NCI-H2107 (cell line): Measurements from ENCODE around the gene IKZF2.
A peak's percentile ranks its signal among the peaks of the same experiment; 100 is the strongest.

Source experiments
- DNase-seq: peaks from one replicate; lab custom pipeline; 2025; lab: John Stamatoyannopoulos, UW

The IKZF2 gene

DNA sequence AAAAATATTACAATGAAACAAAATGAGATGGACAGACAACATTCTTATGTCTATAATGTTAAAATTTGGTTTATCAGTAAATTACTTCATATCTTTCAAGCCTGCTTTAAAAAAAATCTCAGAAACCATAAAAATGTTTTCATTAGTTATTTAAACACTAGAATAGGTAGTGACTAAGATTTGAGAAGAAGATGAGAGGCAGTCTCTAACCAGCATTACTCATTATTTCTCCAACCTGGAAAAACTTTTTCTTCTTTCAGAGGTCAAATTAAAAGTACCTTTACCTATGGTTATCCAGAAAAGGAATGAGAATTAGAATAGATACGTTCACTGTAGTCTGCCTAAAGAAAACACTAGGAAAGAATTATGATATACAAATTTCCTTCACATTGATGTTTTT lies 50.3 kb downstream of the IKZF2 start:
- DNase-seq: no peak

GRCh38 chr2:213098612-213099011 lies 52.8 kb downstream of the IKZF2 start:
- no peak for DNase-seq

DNA sequence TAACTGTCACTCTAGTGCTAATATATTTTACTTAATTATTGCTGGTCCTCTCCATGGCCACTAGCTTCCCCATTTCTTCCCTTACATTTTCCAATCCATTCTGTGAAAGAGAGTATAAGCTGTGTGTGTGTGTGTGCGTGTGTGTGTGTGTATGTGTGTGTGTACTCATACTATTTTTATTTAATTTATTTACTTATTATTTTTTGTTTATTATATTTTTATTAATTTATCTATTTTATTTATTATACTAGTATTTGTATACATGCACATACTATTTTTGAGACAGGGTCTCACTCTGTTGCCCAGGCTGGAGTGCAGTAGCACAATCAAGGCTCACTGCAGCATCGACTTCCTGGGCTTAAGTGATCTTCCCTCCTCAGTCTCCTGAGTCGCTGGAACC lies 59.6 kb downstream of the IKZF2 start:
- no peak for DNase-seq

DNA sequence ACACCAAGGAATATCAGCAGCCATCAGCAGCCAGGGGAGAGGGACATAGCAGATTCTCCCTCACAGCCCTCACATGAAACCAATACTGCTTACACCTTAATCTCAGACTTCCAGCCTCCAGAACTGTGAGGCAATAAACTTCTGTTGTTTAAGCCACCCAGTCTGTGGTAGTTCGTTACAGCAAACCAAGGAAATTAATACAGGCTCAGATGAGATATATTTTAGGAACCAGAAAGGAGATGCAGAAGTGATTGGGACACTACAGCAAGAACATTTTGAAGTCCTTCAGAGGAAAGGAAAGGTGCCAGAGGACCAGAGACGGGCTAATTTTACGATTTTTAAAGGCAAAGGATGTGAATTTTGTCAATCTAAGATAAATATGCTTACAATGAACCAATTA lies 60.6 kb downstream of the IKZF2 start:
- no peak for DNase-seq

GRCh38 chr2:213089438-213089837 lies 62.0 kb downstream of the IKZF2 start:
- no peak for DNase-seq

GRCh38 chr2:213087040-213087439 lies 64.4 kb downstream of the IKZF2 start:
- no peak for DNase-seq

DNA sequence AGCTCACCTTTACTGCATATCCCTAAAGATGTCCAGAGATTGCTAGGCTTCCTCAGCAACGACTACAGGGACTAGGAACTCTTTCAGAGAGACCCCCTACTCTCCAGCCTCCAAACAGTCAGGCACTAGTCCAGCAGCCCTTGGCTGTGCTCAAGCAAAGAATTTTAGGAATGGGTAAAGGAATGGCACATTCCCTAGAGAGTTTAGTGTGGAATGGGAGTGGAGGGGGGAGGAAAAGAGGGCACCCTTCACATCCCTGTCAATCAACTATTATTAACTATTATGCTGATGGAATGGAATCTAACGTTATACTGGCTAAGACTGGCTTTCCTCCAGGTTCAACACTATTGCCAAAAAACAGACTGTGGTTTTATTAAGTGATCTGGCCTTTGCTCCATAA lies 64.8 kb downstream of the IKZF2 start:
- no peak for DNase-seq

GRCh38 chr2:213086050-213086449 lies 65.4 kb downstream of the IKZF2 start:
- DNase-seq: no peak

DNA sequence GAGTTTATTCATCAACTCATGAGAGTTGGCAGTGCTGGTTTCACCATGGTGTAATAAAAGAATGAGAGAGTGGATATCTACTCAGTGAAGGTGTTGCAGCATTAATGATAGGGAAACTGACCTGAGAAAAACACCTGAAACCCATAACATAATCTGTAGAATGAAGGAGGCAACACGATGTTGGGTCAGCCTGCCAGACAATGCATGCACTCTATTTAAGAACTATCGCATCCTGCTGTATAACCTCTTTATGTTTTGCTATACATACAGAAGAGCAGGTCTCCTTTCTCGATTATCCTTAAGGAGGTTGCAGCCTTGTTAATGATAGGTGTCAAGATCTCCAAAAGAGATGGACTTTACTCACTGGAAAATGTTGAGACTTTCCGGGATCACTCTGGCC lies 65.9 kb downstream of the IKZF2 start:
- no peak for DNase-seq

DNA sequence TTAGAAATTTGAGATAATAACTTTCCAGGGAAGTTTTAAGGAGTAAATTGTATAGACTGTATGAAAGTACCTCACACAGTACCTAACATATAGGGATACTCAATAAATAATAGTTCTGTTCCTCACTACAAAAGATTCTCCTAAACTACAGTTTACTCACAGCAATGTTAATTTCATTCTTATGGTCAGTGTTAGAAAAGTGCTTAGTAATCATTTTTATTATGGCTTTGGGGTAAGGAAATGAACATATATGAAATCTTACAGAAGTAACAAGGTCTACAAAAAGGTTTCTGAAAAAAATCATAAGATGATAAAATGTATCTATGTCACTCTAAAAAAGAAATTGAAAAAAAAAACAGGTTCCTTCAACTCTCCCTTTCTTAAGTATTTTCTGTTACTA lies 67.2 kb downstream of the IKZF2 start:
- DNase-seq: no peak

- DNase-seq: no peak
Observed at GRCh38 chr2:213080969-213081617, 70.3 kb downstream of the IKZF2 start.

DNA sequence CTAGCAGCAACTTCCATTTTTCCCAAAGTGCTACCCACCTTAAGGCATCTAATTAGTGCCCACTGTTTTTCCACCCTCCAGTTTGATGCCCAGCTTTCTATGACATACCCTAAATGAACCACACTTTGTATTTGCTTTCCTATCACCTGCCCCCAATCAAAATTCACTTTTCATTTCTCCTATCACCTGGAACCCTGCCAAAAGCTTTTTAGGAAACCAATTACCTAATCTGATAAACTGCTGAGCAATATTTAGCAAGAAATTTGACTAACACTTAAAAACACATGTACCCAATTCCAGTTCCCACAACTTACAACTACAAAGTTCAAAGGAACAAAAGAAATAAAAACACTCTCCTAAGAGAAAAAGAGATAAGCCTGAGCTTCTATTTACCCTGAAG lies 71.7 kb downstream of the IKZF2 start:
- no peak for DNase-seq

GRCh38 chr2:213078686-213079085 lies 72.7 kb downstream of the IKZF2 start:
- DNase-seq: no peak

DNA sequence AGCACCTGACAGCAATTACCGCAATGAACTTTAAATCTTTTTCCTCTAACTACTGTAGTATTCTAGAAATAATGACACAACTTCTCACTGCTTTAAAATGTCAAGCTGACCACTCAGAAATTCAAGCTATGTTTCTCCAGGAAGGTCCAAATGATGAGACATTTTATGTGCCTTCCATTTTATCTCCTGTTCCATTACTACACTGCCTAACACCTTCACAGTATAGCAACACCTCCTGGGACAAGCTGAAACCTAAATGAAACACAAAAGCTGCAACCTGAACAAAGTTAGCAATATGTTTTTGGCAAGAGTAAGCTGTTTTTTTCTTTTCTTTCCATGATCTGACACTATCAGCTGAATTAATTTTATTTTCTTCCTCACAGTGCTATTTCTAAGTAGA lies 81.9 kb downstream of the IKZF2 start:
- no peak for DNase-seq

GRCh38 chr2:213068676-213069359 lies 82.6 kb downstream of the IKZF2 start:
- no peak for DNase-seq

GRCh38 chr2:213067888-213068287 lies 83.5 kb downstream of the IKZF2 start:
- DNase-seq: no peak

DNA sequence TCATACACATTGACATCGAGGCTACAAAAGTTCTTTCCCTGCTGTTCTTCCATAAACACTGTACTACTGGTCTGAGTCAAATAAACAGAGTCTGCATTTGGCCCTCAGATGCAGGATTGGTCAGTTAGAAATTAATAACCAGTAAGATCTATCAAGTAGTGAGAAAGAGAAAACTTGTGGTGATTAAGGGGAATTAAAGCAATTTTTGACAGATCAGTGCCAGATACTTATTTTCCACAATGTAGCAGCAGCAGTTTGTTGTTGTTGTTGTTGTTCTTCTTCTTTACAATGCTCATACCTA lies 85.0 kb downstream of the IKZF2 start:
- no peak for DNase-seq

DNA sequence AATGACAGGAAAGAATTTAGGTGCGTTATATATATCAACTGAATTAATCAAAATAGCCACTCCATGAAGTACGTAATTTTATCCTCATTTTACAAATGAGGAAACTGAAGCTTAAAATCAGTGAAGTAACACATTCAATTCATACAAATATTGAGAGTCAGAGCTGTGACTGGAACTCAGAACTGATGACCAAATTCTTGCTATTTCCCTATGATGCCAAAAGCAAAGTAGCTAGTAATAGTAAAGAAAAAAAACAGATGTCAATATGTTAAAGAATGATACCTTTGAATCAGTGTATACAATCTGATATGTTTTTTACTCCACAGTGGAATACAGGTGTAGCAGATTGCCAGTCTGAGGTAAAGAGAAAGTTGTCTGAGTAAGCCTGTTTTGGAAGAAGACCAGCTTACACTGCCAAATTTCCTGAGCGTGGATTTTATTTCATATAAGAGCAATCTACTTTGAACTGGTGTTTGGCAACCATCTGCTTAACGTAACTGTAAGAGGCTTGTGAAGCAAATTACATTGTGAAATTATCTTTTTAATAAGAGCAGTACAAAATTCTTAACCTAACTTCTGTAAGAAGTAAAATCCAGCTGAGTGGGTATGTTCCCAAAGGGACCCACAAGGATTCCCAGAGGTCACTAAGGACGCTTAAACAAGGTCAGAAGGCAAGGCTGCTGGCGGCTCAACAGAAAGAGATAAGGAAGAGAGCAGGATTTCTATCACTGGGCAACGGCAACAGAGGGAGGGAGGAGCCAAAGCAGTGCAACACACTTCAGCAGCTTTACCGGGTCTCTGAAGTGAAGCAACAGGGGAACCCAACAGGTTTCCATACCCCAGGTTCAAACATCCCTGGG lies 85.6 kb downstream of the IKZF2 start:
- DNase-seq: peak; percentile 4

- no peak for DNase-seq
Observed at GRCh38 chr2:213064099-213064498, 87.3 kb downstream of the IKZF2 start.

DNA sequence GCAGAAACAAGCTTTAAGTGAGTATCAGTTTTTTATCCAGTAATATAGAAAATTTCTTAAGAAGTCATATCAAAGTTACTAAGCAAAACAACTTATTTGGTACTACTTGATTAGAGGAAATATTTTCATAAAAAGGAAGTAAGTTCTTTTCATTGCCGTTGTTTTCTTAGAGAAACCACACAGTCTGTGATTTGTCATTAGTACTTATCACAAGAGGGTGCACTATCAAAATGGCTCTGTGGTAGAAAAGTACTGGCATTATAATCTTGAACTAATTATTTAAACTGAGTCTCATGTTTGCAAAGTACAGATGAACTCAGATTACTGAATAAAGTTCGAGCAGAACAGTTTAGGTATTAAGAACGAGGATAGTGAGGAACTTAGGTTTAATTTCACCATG lies 93.4 kb downstream of the IKZF2 start:
- DNase-seq: no peak

GRCh38 chr2:213046431-213046830 lies 105.0 kb downstream of the IKZF2 start:
- DNase-seq: no peak

DNA sequence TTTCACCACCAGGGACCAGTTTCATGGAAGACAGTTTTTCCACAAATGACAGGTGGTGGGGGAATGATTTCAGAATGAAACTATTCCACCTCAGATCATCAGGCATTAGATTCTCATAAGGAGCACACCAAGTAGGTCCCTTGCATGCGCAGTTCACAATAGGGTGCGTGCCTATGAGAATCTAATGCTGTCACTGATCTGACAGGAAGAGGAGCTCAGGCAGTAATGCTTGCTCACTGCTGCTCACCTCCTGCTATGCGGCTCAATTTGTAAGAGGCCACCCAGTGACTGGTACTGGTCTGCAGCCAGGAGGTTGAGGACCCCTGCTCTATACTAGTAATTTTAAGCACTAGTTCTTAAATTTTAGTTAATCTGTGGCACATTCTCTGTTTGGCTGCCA lies 107.8 kb downstream of the IKZF2 start:
- DNase-seq: no peak

DNA sequence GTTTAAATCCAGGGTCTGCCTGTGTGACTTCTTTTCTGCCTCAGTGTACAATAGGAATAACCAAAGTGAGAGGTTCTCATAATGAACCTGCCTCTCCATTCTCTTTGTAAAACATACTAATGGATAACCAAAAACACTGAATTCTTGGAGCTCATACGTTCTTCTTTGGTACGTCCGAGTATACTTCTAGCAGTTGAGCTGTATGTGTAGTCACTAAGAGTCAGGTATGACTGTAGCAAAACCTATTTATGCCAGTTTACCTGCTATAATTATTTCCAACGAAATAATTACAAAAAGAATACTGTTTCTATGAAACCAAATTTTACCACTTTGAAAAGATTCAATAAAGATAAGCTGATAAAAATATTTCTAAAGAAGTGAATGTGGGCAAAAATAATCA lies 109.2 kb downstream of the IKZF2 start:
- no peak for DNase-seq
